A549 (cell line): ENCODE data around the gene PDSS2. TPM values are rescaled to one million over a fixed set of nuclear protein-coding genes. Genes with fewer than 3 reads are reported as not detected.

ENCODE experiments used
- ATAC-seq, 2 experiments: fragments of 200-7000 bp in 1 of 2; fragments of >200 bp in 1 of 2; cut with Nextera tagmentation in 1 of 2; cut with Tn5 transposase in 1 of 2; 3 replicates each; pipeline versions ENCODE4 v1.8.0 to v1.9.1; 2018 to 2020; ENCODE audit warnings: mild to moderate bottlenecking in 1 of 2, moderate library complexity in 1 of 2
- CTCF ChIA-PET: fragments of 300-600 bp; sonication (Branson Sonifier 250); formaldehyde crosslinking; extraction: SDS; loops from one replicate; lab custom pipeline; 2021; ENCODE audit warnings: antibody characterized with exemption, inconsistent platforms; lab: Yijun Ruan, JAX
- POLR2A ChIA-PET: fragments of 350-600 bp; formaldehyde crosslinking; extraction: SDS; loops from one replicate; lab custom pipeline; 2021; ENCODE audit warnings: antibody characterized with exemption, inconsistent platforms; lab: Yijun Ruan, JAX
- DNase-seq, 2 experiments: peaks; one replicate each; pipeline versions ENCODE4 v3.0.0 to v3.0.0-alpha.2; 2011 to 2016; ENCODE audit warnings: low read depth in 1 of 2, low spot score in 1 of 2
- FAIRE-seq: peaks from 2 replicates; lab custom pipeline; 2011; peaks lifted over from hg19 to GRCh38; lab: Jason Lieb, UNC
- H3K27ac ChIP-seq, 2 experiments: fragments of >200 bp; sonication (Bioruptor Twin); formaldehyde crosslinking; 3 replicates each; pipeline ENCODE4 v1.5.1; 2016 to 2017
- H3K4me1 ChIP-seq: fragments of >200 bp; sonication (Bioruptor Twin); formaldehyde crosslinking; 3 replicates; pipeline ENCODE4 v1.6.1; 2016
- H3K4me2 ChIP-seq: fragments of >200 bp; sonication (Bioruptor Twin); formaldehyde crosslinking; 3 replicates; pipeline ENCODE4 v1.6.1; 2016
- H3K4me3 ChIP-seq: fragments of >200 bp; sonication (Bioruptor Twin); formaldehyde crosslinking; 3 replicates; pipeline ENCODE4 v1.5.1; 2016
- H3K9me3 ChIP-seq: fragments of >200 bp; sonication (Bioruptor Twin); formaldehyde crosslinking; 3 replicates; pipeline ENCODE4 v1.6.1; 2016
- CBX8 ChIP-seq: fragments of 200-600 bp; sonication (generic); IDR thresholded peaks from 2 replicates; pipeline ENCODE4 v1.6.1; 2016
- CHD2 ChIP-seq: fragments of 150-350 bp; IDR thresholded peaks from 2 replicates; pipeline ENCODE4 v1.6.1; 2014; ENCODE audit warnings: low read length; ENCODE audit not compliant: partially characterized antibody
- CHD4 ChIP-seq: fragments of 200-600 bp; sonication (generic); IDR thresholded peaks from 2 replicates; pipeline ENCODE4 v1.6.1; 2016; ENCODE audit warnings: antibody characterized with exemption, mild to moderate bottlenecking, borderline replicate concordance
- EHMT2 ChIP-seq: fragments of 200-600 bp; sonication (generic); IDR thresholded peaks from 2 replicates; pipeline ENCODE4 v1.6.1; 2016; ENCODE audit warnings: antibody characterized with exemption, low read depth, mild to moderate bottlenecking, moderate library complexity
- EP300 ChIP-seq, 2 experiments: fragments of >200 bp; sonication (Bioruptor Twin); formaldehyde crosslinking; IDR thresholded peaks; 2 replicates in 1 of 2; 3 replicates in 1 of 2; pipeline ENCODE4 v1.6.1; 2016 to 2017
- ESRRA ChIP-seq: fragments of 150-350 bp; IDR thresholded peaks from 2 replicates; pipeline ENCODE4 v1.6.1; 2014; ENCODE audit warnings: mild to moderate bottlenecking, low read length, borderline replicate concordance
- FOXS1 ChIP-seq: fragments of 250-450 bp; sonication (Bioruptor Pico); IDR thresholded peaks from 2 replicates; pipeline ENCODE4 v1.5.0; 2020; ENCODE audit warnings: mild to moderate bottlenecking, moderate library complexity
- HOXA7 ChIP-seq: fragments of 250-450 bp; sonication (Bioruptor Pico); IDR thresholded peaks from 2 replicates; pipeline ENCODE4 v1.5.0; 2020; ENCODE audit warnings: mild to moderate bottlenecking, moderate library complexity
- HOXB5 ChIP-seq: fragments of 250-450 bp; sonication (Bioruptor Pico); IDR thresholded peaks from 2 replicates; pipeline ENCODE4 v1.5.0; 2020; ENCODE audit warnings: mild to moderate bottlenecking, moderate library complexity
- MAZ ChIP-seq: fragments of 150-350 bp; IDR thresholded peaks from 2 replicates; pipeline ENCODE4 v1.6.1; 2014; ENCODE audit warnings: antibody characterized with exemption, low read depth, low read length, borderline replicate concordance
- POLR2A ChIP-seq: IDR thresholded peaks from 2 replicates; pipeline ENCODE4 v1.6.1; 2012; ENCODE audit warnings: mild to moderate bottlenecking, low read length
- POLR2AphosphoS2 ChIP-seq: conservative IDR thresholded peaks from 2 replicates; pipeline ENCODE4 v1.6.1; 2012; ENCODE audit warnings: low read length, improper control_type of control experiment, inconsistent platforms
- RARB ChIP-seq: fragments of 250-450 bp; sonication (Bioruptor Pico); IDR thresholded peaks from 2 replicates; pipeline ENCODE4 v1.8.0; 2021; ENCODE audit warnings: mild to moderate bottlenecking, moderate library complexity
- RFX5 ChIP-seq: fragments of 450-650 bp; IDR thresholded peaks from 2 replicates; pipeline ENCODE4 v1.7.1; 2014; ENCODE audit warnings: antibody characterized with exemption, mild to moderate bottlenecking, moderate library complexity
- SREBF2 ChIP-seq: fragments of 450-650 bp; IDR thresholded peaks from 2 replicates; pipeline ENCODE4 v1.6.1; 2014; ENCODE audit warnings: mild to moderate bottlenecking, moderate library complexity
- ZC3H11A ChIP-seq: fragments of 450-650 bp; IDR thresholded peaks from 2 replicates; pipeline ENCODE4 v1.6.1; 2014; ENCODE audit warnings: antibody characterized with exemption, mild to moderate bottlenecking
- ZFP36 ChIP-seq: fragments of 450-650 bp; IDR thresholded peaks from 2 replicates; pipeline ENCODE4 v1.6.1; 2014; ENCODE audit warnings: borderline replicate concordance; ENCODE audit not compliant: partially characterized antibody
- ZNF302 ChIP-seq: fragments of 250-450 bp; sonication (Bioruptor Pico); IDR thresholded peaks from 2 replicates; pipeline ENCODE4 v1.9.0; 2021; ENCODE audit warnings: inconsistent platforms, mild to moderate bottlenecking, moderate library complexity
- WGBS: methylation state at CpG from one replicate; pipeline ENCODE4 v1.1.6; 2017; ENCODE audit errors: missing lambda C conversion rate; 5-methylcytosine and 5-hydroxymethylcytosine counted together
- polyA plus RNA-seq, 4 experiments: library from polyadenylated mRNA; depleted of rRNA in 3 of 4; stranded (reverse); fragments of >200 nt; fragmentation: RNase III in 1 of 4; extraction: RNeasy Plus Mini Kit Qiagen cat#74134 plus additional on column Dnase treatment in 1 of 4; gene quantifications; 2 replicates in 3 of 4; 3 replicates in 1 of 4; pipeline ENCODE4 v1.2.3, GENCODE V29; 2011 to 2017
- TF ChIP-seq, protein P1 (sequence below): IDR thresholded peaks from 2 replicates; pipeline ENCODE4 v1.6.1; 2012
- TF ChIP-seq, protein P2 (sequence below): fragments of 200-600 bp; sonication (generic); IDR thresholded peaks from 2 replicates; pipeline ENCODE4 v1.6.1; 2016; ENCODE audit warnings: antibody characterized with exemption, mild to moderate bottlenecking, moderate library complexity
- TF ChIP-seq, protein P3 (sequence below): fragments of >200 bp; sonication (Bioruptor Twin); formaldehyde crosslinking; IDR thresholded peaks from 2 replicates; pipeline ENCODE4 v1.6.1; 2016

Gene PDSS2
- polyA plus RNA-seq, 2 of the 4 experiments (the other 2 are of a cell fraction): 7.2 to 17.3 TPM

DNA sequence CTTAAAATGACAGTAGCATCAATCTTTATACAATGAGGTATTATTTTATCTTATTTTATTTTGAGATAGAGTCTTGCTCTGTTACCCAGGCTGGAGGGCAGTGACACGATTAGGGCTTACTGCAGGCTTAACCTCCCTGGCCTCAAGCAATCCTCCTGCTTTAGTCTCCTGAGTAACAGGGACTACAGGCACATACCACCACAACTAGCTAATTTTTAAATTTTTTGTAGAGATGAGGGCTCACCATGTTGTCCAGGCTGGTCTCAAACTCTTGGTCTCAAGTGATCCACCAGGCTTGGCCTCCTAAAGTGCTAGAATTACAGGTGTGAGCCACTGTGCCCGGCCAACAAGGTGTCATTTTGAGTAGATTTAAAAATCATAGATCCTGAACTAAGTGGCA lies 125.9 kb downstream of the PDSS2 start:
- DNase-seq (no peak), FAIRE-seq (no peak), ATAC-seq (no peak)
- H3K27ac ChIP-seq: no peak overlapping the region
- H3K9me3 ChIP-seq: no peaks in the 10 kb centered on the region
- ChIA-PET CTCF (no interaction called here), POLR2A (no interaction called here)
- H3K4me1 ChIP-seq: peaks cover 14% of the 10 kb centered on the region
- no peak overlapping the region for H3K4me2 ChIP-seq
- no peak overlapping the region for H3K4me3 ChIP-seq
- TF ChIP-seq CHD2 (no peak), MAZ (no peak), CHD4 (no peak), POLR2AphosphoS2 (no peak), ESRRA (no peak), FOXS1 (CRISPR knock-in tag) (no peak), SREBF2 (no peak), EP300 (IDR thresholded peaks at IDR 0.05) (no peak), POLR2A (no peak), RARB (CRISPR knock-in tag) (no peak), CBX8 (no peak)
- TF ChIP-seq, protein P1, sequence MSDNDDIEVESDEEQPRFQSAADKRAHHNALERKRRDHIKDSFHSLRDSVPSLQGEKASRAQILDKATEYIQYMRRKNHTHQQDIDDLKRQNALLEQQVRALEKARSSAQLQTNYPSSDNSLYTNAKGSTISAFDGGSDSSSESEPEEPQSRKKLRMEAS: no peak
- 77% methylated on average over 2 of the region's 2 CpGs for WGBS

DNA sequence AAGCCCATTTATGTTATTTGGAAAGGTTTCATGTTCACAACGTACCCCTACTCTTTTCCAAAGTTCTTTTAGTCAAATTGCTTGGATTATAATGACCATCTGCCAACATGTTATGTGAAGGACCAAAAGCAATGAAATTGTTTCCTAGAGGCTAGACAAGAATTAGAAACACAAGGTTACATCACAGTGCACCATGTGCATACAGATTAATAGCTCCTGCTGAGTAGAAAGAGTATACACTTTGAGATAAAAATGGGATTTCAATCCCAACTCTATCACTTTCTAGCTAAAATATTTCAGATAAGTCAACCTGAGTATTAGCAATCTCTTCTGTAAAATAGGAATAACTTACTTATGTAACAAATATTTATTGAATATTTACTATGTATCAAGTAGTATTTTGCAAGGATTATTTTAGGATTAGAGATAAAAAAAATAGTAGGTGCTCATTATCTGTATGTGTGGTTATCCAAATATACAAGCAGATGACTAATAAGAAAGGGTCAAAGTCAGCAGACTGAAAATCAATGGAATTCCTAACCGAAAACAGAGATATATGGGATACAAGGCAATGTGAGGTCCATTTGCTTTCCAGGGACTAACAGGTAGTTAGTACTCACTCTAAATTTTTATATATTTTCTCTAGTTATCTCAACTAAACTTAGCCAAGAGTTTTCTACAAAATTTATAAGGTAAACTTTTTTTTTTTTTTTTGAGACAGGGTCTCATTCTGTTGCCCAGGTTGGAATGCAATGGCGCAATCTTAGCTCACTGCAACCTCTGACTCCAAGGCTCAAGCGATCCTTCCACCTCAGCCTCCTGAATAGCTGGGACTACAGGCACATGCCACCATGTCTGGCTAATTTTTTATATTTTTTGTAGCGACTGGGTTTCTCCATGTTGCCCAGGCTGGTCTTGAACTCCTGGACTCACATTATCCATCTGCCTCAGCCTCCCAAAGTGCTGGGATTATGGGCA lies 127.7 kb downstream of the PDSS2 start:
- Histone ChIP-seq H3K4me1 (peaks cover 6% of the 10 kb centered on the region; the same call in 2 of the 3 replicates), H3K27ac (no peak overlapping the region), H3K4me2 (no peak overlapping the region), H3K9me3 (no peaks in the 10 kb centered on the region), H3K4me3 (no peak overlapping the region)
- ChIA-PET POLR2A (no interaction called here), CTCF (interaction anchor here (0.6 kb wide), 2 partner anchors 92 to 517 kb away, joined by 3 read pairs; no protein-coding TSS in a partner anchor)
- no peak for ATAC-seq
- TF ChIP-seq EHMT2 (no peak), RFX5 (no peak), ZC3H11A (no peak), POLR2A (no peak), HOXB5 (no peak), HOXA7 (CRISPR knock-in tag) (no peak), CHD2 (no peak), ZNF302 (CRISPR knock-in tag) (no peak), ZFP36 (no peak)
- TF ChIP-seq, protein P2, sequence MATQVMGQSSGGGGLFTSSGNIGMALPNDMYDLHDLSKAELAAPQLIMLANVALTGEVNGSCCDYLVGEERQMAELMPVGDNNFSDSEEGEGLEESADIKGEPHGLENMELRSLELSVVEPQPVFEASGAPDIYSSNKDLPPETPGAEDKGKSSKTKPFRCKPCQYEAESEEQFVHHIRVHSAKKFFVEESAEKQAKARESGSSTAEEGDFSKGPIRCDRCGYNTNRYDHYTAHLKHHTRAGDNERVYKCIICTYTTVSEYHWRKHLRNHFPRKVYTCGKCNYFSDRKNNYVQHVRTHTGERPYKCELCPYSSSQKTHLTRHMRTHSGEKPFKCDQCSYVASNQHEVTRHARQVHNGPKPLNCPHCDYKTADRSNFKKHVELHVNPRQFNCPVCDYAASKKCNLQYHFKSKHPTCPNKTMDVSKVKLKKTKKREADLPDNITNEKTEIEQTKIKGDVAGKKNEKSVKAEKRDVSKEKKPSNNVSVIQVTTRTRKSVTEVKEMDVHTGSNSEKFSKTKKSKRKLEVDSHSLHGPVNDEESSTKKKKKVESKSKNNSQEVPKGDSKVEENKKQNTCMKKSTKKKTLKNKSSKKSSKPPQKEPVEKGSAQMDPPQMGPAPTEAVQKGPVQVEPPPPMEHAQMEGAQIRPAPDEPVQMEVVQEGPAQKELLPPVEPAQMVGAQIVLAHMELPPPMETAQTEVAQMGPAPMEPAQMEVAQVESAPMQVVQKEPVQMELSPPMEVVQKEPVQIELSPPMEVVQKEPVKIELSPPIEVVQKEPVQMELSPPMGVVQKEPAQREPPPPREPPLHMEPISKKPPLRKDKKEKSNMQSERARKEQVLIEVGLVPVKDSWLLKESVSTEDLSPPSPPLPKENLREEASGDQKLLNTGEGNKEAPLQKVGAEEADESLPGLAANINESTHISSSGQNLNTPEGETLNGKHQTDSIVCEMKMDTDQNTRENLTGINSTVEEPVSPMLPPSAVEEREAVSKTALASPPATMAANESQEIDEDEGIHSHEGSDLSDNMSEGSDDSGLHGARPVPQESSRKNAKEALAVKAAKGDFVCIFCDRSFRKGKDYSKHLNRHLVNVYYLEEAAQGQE: no peak
- TF ChIP-seq, protein P3, sequence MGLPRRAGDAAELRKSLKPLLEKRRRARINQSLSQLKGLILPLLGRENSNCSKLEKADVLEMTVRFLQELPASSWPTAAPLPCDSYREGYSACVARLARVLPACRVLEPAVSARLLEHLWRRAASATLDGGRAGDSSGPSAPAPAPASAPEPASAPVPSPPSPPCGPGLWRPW: no peak
- FAIRE-seq: no peak
- 92% methylated on average over 5 of the region's 5 CpGs for WGBS
- no peak for DNase-seq
